Embryonic facial prominence (tissue), 1 donor: ENCODE measurements around the gene ZBTB25.
"Not testable (repeated sequence)": the region's sequence is repeated elsewhere in the genome, so short reads cannot be mapped to it uniquely, and the experiment has no call there.

Experiments
- DNase-seq: peaks from one replicate; pipeline ENCODE4 v3.0.0-alpha.2; 2016; ENCODE audit errors: extremely low spot score

The ZBTB25 gene

GRCh38 chr14:64503434-64504309 is at the start of gene ZBTB25:
Gene ZBTB25 (minus strand): TSS chr14:64503838. CDS start chr14:64490533, 13,305 bp downstream.
- DNase-seq, result peak; percentile 89

GRCh38 chr14:64550621-64551333 is 47.1 kb upstream of the ZBTB25 start:
- no peak for DNase-seq

GRCh38 chr14:64549791-64550620 is 46.4 kb upstream of the ZBTB25 start, which contains the start of gene PPP1R36:
Gene PPP1R36 (plus strand): TSS chr14:64549961. CDS start chr14:64549998, 37 bp downstream.
- DNase-seq, result no peak

- no peak for DNase-seq
Observed at GRCh38 chr14:64549016-64549415, 45.4 kb upstream of the ZBTB25 start.

- DNase-seq, result no peak
Observed at GRCh38 chr14:64544607-64545312, 41.1 kb upstream of the ZBTB25 start.

GRCh38 chr14:64542836-64543201 is 39.2 kb upstream of the ZBTB25 start:
- no peak for DNase-seq

- no peak for DNase-seq
Observed at GRCh38 chr14:64541972-64542835, 38.6 kb upstream of the ZBTB25 start.

- DNase-seq, result no peak
Observed at GRCh38 chr14:64541261-64541971, 37.8 kb upstream of the ZBTB25 start.

- DNase-seq, result peak; percentile 98
Observed at GRCh38 chr14:64540208-64541202, 36.9 kb upstream of the ZBTB25 start, which contains the start of gene HSPA2. Gene HSPA2 (plus strand): TSS chr14:64540741. CDS start chr14:64540850, 109 bp downstream.

GRCh38 chr14:64536488-64537245 is 33.0 kb upstream of the ZBTB25 start:
- no peak for DNase-seq

- DNase-seq, result no peak
Observed at GRCh38 chr14:64531567-64531966, 27.9 kb upstream of the ZBTB25 start.

- DNase-seq, result no peak
Observed at GRCh38 chr14:64525354-64525753, 21.7 kb upstream of the ZBTB25 start.

- no peak for DNase-seq
Observed at GRCh38 chr14:64522591-64523355, 19.1 kb upstream of the ZBTB25 start.

- DNase-seq, result no peak
Observed at GRCh38 chr14:64520699-64521098, 17.1 kb upstream of the ZBTB25 start.

- DNase-seq, result no peak
Observed at GRCh38 chr14:64518229-64518628, 14.6 kb upstream of the ZBTB25 start.

GRCh38 chr14:64517667-64518066 is 14.0 kb upstream of the ZBTB25 start:
- DNase-seq, result not testable (repeated sequence)

- DNase-seq, result no peak
Observed at GRCh38 chr14:64516969-64517368, 13.3 kb upstream of the ZBTB25 start.
